Activated naive CD8-positive, alpha-beta T cell (primary cell): ENCODE measurements around the gene PPP1R16B.

Experiments
- H3K27ac Mint-ChIP-seq: one replicate; pipeline ENCODE4 v1.8.0; 2021; ENCODE audit warnings: mixed read lengths
- H3K27me3 Mint-ChIP-seq: one replicate; pipeline ENCODE4 v1.8.0; 2021; ENCODE audit warnings: mixed read lengths
- H3K36me3 Mint-ChIP-seq: one replicate; pipeline ENCODE4 v1.8.0; 2021; ENCODE audit warnings: mixed read lengths
- H3K4me1 Mint-ChIP-seq: one replicate; pipeline ENCODE4 v1.8.0; 2021; ENCODE audit warnings: low read depth, mixed read lengths
- H3K4me3 Mint-ChIP-seq: one replicate; pipeline ENCODE4 v1.8.0; 2021; ENCODE audit warnings: mild to moderate bottlenecking, mixed read lengths
- H3K9me3 Mint-ChIP-seq: one replicate; pipeline ENCODE4 v1.8.0; 2021; ENCODE audit warnings: low read depth, mixed read lengths

The PPP1R16B gene

DNA sequence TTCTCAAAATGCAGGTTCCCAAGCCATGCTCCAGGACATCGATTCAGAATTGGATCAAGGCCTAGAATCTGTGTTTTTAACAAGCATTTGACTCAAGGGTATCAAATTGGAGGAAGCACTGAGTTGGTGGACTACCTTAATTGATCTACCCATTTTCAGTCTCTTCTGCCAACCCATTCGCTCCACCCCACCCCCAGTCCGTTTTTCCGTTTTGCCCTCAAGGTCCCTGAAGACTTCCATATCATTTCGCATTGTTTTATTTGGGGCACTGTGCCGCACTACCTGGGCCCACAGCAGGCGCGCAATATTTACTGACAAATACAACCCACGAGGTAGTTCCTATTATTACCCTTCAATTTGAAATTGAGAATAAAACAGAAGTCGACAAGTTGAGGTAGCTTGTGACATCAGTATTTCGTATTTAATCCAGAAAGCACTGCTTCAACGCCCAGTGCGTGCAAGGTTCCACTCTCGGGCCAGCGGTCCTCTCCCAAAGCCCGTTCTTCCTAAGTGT, 156.1 kb downstream of the PPP1R16B start:
- Mint-ChIP-seq H3K36me3 (no peaks in the 10 kb centered on the region), H3K27ac (peak overlapping the region; percentile 96), H3K4me1 (peaks cover 33% of the 10 kb centered on the region), H3K27me3 (no peaks in the 10 kb centered on the region), H3K9me3 (no peaks in the 10 kb centered on the region), H3K4me3 (peak overlapping the region; percentile 95)

DNA sequence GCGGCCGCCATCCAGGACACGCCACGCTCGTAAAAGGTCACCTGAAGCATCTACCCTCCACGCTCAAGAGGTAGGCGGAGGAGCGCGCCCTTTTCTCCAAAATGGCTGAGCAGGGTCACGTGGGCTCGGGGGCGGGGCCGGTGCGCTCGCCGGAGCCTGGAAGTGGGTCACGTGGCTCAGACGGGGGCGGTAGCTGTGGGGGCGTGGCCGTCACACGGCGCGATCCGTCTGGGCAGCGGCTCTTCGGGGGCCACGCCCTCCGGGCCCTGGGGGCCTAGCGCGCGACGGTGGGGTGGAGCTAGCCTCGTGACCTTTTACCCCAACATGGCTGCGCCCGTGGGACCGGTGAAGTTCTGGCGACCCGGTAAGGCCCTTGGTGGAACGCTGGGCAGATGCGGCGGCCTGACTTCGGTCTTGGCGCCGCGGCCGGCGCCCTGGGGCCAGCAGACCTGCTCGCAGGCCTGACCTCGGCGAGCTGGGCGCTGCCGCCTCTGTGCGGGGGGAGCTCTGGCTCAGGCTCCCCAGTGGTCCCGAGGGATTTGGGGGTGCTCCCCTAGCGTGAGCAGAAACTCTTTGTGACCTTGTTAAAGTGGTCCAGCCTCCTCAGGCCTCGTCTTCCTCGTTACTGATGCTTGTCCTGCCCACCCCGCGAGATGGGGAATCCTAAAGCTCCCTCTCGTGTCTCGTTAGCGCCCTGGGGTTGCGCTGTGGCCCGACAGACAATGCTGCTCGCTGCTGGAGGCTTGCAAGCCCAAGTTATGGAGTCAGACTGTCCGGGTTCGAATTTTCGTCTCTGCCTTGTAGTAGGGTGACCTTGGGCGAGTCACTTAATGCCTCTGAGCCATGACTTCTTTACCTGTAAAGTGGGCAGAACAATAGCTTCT, 156.8 kb downstream of the PPP1R16B start, which contains the start of gene DHX35:
TSS of gene DHX35 (plus strand) at position 301 of the 884 bp plus-strand sequence. CDS start at position 325, 24 bp downstream.
- Mint-ChIP-seq H3K27ac (peak within 1 kb of the TSS; percentile 96), H3K27me3 (no peaks in the 10 kb centered on the region), H3K36me3 (no peaks in the 10 kb centered on the region), H3K9me3 (no peaks in the 10 kb centered on the region), H3K4me1 (peaks cover 35% of the 10 kb centered on the region), H3K4me3 (peak within 1 kb of the TSS; percentile 95)

- Mint-ChIP-seq H3K27me3 (no peaks in the 10 kb centered on the region), H3K27ac (peak overlapping the region; percentile 91), H3K4me3 (peak overlapping the region; percentile 95), H3K4me1 (peaks cover 35% of the 10 kb centered on the region), H3K36me3 (no peaks in the 10 kb centered on the region), H3K9me3 (no peaks in the 10 kb centered on the region)
Observed at GRCh38 chr20:38962928-38963401, 157.5 kb downstream of the PPP1R16B start.

DNA sequence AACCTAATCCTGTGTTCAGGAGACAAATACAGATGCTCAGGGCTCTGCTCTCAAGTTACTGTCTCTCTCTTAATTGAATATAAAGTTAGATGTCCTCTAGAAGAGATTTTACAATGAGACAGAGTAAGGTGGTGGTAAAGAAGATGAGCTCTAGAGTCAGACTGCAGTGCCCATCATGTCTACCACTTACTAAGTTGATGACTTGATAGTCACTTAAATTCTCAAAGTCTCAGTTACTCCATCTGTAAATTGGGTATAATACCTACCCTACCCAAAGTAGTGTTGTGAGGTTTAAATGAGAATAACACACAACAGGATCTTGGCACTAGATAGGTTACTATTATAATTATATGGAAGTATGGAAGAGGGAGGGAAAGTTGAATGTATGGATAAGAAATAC, 158.2 kb downstream of the PPP1R16B start:
- Mint-ChIP-seq H3K4me1 (peaks cover 35% of the 10 kb centered on the region), H3K27me3 (no peaks in the 10 kb centered on the region), H3K4me3 (peak overlapping the region; percentile 95), H3K9me3 (no peaks in the 10 kb centered on the region), H3K27ac (no peak overlapping the region), H3K36me3 (no peaks in the 10 kb centered on the region)

- Mint-ChIP-seq H3K27me3 (no peaks in the 10 kb centered on the region), H3K9me3 (no peaks in the 10 kb centered on the region), H3K36me3 (no peaks in the 10 kb centered on the region), H3K4me1 (peaks cover 35% of the 10 kb centered on the region), H3K27ac (no peak overlapping the region), H3K4me3 (no peak overlapping the region)
Observed at GRCh38 chr20:38965264-38965663, 159.8 kb downstream of the PPP1R16B start.

DNA sequence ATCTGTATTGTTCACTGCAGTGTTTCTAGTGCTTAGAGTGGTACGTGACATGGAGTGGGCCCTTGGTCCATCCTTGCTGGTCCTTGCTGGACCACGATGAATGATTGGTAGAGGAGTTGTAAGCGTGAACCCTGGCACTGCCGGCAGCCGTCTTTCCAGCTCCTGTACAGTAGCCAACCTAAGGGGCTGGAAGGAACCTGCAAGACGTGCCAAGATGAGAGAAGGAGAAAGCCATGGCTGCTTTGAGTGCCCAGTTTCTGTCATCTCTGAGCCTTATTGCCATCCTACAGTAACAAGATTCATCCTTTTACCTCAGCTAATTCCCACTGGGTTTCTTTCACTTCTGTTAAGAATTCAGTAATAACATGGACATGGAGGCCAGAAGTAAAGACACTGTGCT, 162.6 kb downstream of the PPP1R16B start:
- peaks cover 19% of the 10 kb centered on the region for H3K4me1 Mint-ChIP-seq
- H3K4me3 Mint-ChIP-seq: no peak overlapping the region
- no peak overlapping the region for H3K27ac Mint-ChIP-seq
- peaks cover 5% of the 10 kb centered on the region for H3K36me3 Mint-ChIP-seq
- no peaks in the 10 kb centered on the region for H3K9me3 Mint-ChIP-seq
- no peaks in the 10 kb centered on the region for H3K27me3 Mint-ChIP-seq

DNA sequence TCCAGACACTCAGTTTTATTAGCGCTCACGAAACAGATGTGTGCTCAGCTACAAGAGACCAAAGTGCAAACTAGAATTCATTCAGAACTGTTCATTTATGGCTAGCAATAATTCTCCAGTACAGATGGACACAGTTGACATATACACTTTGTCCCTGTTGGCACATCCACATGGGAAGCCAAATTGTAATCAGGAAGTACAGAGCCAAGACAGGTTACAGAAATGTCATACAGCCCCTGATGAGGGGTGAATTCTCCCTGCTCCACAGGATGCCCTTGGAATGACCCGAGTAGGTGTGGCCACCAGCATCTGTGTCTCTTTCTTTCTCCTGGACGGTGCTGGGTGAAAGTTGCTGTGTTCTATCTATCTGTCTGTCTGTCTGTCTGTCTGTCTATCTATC, 164.2 kb downstream of the PPP1R16B start:
- peaks cover 12% of the 10 kb centered on the region for H3K36me3 Mint-ChIP-seq
- peaks cover 13% of the 10 kb centered on the region for H3K4me1 Mint-ChIP-seq
- H3K4me3 Mint-ChIP-seq: no peak overlapping the region
- no peak overlapping the region for H3K27ac Mint-ChIP-seq
- H3K9me3 Mint-ChIP-seq: no peaks in the 10 kb centered on the region
- no peaks in the 10 kb centered on the region for H3K27me3 Mint-ChIP-seq

DNA sequence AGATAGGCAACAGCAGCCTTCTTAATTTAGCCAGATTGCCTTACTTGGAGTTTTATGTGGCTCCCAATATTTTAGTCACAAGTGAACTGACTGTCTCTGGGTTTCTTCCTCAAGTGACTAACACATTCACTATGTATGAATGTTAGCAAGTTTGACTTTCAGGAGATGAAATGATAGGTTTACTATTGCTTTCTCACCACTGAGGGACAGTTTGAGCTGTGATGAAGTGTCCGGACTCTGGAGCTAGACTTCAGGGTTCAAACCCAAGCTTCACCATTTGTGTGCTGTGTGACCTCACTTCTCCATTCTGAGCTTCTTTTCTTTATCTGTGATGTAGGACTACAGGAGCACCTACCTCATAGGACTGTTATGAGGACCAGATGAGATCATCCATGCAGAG, 164.8 kb downstream of the PPP1R16B start:
- no peaks in the 10 kb centered on the region for H3K27me3 Mint-ChIP-seq
- H3K9me3 Mint-ChIP-seq: no peaks in the 10 kb centered on the region
- H3K27ac Mint-ChIP-seq: no peak overlapping the region
- H3K36me3 Mint-ChIP-seq: peaks cover 12% of the 10 kb centered on the region
- H3K4me3 Mint-ChIP-seq: no peak overlapping the region
- peaks cover 12% of the 10 kb centered on the region for H3K4me1 Mint-ChIP-seq
